GM12892 (cell line): ENCODE data around the gene LHX4.

Experiments
- DNase-seq: peaks from one replicate; pipeline ENCODE4 v3.0.0; 2011; ENCODE audit not compliant: insufficient read length
- FAIRE-seq: peaks from 2 replicates; lab custom pipeline; 2011; peaks lifted over from hg19 to GRCh38; lab: Jason Lieb, UNC
- POLR2A ChIP-seq: IDR thresholded peaks from 2 replicates; pipeline ENCODE4 v1.6.1; 2011; ENCODE audit warnings: low read depth, low read length, control low read depth
- POLR2AphosphoS5 ChIP-seq: IDR thresholded peaks from 2 replicates; pipeline ENCODE4 v1.6.1; 2011; ENCODE audit warnings: low read depth, low read length, control low read depth
- TAF1 ChIP-seq: IDR thresholded peaks from 2 replicates; pipeline ENCODE4 v1.6.1; 2011; ENCODE audit warnings: low read depth, mild to moderate bottlenecking, control low read depth, low read length, borderline replicate concordance

The LHX4 gene

DNA sequence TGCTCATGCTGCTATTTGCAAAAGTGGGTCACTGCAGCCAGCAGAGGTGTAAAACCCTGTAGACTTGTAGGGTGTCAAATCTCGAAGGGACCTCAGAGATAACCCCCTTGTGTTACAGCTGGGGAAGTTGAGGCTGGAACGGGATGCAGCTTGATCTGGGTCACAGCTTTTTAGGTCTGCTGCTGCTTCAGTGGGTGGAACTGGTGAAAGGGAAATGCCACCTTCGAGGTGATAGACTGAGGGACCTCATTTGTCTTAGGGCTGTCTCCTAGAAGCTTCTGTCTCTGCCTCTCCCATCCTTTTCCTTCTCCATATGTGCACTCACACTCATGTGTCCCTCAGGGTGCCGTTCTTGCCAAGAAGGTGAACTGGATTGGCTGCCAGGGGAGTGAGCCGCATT lies 40.0 kb upstream of the LHX4 start:
- no peak for FAIRE-seq
- TF ChIP-seq POLR2AphosphoS5: no peak
- TF ChIP-seq TAF1: no peak
- no peak for TF ChIP-seq POLR2A

DNA sequence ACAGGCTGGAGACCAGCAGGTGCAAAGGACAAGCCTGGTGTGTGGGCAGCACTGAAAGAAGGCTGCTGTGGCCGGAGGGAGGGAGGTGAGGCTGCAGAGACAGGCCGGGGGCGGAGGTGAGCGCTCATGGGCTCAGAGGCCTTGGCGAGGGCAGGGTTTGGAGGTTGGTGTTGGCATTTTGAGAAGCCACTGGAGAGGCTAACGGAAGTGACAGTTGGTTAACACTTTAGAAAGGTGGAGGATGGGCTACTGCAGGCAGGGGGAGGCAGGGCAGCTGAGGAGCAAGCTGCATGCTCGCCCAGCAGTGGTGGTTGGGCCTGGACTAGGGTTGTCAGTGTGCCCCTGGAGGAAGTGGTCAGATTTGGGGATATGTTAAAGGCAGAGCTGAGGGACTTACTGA lies 37.9 kb upstream of the LHX4 start:
- no peak for DNase-seq
- TF ChIP-seq POLR2A: no peak
- no peak for TF ChIP-seq POLR2AphosphoS5
- no peak for TF ChIP-seq TAF1
- FAIRE-seq: no peak

More for the DNA sequence above, 40.0 kb upstream of the LHX4 start:
- no peak for DNase-seq

DNA sequence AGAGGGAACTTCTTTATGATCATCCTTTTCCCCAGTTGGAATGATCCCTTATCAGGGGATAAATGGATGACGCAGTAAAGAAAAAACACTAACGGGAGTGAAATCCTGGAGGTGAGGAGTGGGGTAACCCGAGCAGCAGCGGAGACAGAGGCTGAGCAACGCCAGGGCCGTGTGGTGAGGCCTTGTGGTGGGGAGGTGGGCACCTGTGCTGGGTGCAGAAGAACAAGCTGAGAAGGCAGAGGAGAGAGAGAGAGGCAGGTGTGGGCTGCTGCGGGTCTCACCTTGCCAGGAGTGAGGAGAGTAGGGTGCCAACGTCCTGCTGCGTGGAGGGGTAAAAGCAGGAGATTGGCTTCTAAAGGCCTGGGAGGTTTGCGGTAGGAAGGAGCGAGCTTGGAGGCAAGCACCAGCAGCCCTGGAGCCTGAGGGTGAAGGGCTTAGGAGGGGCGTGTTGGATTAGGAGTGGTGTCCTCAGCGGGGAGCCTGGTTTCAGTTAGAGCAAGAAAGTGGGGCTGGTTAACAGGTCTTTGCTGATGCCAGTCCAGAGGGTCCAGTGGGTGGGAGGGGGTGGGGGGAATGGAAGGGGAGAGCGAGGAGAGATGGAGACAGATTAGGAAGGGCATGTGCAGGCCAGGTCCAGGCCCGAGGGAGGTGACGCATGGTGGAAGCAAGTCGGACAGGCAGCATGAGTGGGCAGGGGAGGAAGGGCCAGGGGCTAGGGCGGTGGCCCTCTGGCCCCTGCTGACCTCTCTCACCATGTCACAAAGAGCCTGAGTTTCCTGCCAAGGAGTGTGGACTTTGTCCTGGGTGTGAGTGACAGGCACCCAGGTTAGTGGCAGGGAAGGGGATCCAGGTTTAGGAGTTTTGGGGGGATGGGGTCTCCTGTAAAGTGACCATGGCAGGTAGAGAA lies 36.7 kb upstream of the LHX4 start:
- no peak for FAIRE-seq
- TF ChIP-seq TAF1 (no peak), POLR2A (no peak), POLR2AphosphoS5 (no peak)
- no peak for DNase-seq

DNA sequence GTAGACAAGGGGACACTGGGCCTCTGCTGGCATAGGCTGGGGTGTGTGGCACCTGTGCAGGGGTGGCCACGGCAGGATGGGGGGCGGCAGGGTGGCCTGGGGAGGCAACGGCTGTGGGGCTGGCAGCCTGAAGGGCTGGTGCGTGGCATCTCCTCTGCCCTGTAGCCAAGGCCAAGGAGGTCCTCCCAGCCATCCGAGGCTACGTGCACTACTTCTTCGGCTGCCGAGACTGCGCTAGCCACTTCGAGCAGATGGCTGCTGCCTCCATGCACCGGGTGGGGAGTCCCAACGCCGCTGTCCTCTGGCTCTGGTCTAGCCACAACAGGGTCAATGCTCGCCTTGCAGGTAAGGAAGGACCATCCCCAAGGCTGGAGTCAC lies 36.0 kb upstream of the LHX4 start:
- FAIRE-seq (no peak), DNase-seq (no peak)
- TF ChIP-seq POLR2AphosphoS5 (no peak), POLR2A (no peak), TAF1 (no peak)

DNA sequence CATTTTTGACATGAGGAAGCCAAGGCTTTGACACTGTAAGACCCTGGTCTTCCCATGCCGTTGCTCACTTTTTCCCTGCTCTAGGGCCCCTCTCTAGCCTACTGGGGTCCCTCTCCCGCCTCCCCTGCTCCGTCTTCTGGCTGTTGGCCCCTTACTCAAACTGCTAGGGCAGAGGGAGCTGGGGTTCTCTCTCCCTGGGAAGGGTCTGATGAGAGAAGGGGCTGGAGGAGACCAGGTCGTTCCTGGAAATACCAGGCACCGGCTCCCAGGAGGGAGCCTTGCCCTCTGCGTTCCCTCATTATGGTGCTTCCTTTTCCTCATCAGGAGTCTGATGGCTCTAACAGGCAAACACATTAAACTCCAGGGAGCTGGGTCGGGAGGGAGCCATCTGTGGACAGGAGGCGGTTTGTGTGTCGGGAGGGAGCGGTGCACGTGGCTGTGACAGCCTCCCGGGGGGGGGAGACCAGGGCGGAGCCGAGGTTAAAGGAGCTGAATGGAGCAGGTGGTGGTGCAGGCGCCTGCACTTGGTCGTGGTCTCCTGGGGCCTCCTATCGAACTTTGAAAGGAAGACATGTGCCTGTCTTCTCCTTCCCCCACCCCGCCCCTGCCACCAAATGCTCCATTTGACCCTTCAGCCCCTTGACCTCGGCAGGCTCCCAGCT lies 35.4 kb upstream of the LHX4 start:
- no peak for TF ChIP-seq POLR2AphosphoS5
- no peak for TF ChIP-seq POLR2A
- no peak for TF ChIP-seq TAF1
- DNase-seq: no peak
- no peak for FAIRE-seq

DNA sequence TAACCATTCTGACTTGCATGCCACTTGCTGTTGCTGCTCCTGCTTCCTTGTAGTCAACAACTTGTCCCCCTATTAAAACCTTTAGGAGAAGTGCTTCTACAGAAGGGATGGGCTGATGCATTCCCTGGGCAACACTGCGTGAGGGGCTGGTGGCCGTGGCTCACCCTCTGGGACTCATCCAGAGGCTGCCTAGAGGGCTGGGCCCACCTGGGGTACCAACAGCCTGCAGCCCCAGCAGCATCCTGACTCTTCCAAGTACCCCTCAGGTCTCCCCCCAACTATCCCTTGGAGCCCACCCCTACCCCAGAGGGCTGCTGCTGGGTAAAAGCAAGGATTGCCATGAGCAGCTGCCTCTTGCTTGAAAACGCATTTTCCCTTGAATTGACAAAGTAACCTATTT lies 34.7 kb upstream of the LHX4 start:
- DNase-seq (no peak), FAIRE-seq (no peak)
- no peak for TF ChIP-seq POLR2A
- no peak for TF ChIP-seq POLR2AphosphoS5
- no peak for TF ChIP-seq TAF1

DNA sequence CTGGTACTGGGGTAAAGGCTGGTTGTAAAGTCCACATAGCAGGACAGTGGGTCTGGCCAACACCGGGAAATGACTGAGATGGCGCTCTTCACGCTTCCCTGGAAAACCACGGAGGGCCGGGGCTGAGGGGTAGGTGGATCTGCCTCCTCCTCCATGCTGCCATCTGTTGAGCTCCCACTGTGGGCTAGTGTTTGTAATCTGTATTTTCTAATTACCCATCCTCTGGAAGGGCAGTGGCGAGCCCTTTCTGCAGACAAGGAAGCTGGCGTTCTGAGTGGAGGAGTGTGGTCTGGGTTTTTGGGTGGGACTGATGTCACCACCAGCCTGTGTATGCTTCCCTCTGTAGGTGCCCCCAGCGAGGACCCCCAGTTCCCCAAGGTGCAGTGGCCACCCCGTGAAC lies 34.1 kb upstream of the LHX4 start:
- TF ChIP-seq POLR2AphosphoS5: no peak
- TF ChIP-seq TAF1: no peak
- TF ChIP-seq POLR2A: no peak
- FAIRE-seq (no peak), DNase-seq (no peak)

DNA sequence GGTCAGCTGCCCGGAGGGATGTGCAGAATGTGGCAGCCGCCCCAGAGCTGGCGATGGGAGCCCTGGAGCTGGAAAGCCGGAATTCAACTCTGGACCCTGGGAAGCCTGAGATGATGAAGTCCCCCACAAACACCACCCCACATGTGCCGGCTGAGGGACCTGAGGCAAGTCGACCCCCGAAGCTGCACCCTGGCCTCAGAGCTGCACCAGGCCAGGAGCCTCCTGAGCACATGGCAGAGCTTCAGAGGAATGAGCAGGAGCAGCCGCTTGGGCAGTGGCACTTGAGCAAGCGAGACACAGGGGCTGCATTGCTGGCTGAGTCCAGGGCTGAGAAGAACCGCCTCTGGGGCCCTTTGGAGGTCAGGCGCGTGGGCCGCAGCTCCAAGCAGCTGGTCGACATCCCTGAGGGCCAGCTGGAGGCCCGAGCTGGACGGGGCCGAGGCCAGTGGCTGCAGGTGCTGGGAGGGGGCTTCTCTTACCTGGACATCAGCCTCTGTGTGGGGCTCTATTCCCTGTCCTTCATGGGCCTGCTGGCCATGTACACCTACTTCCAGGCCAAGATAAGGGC lies 33.5 kb upstream of the LHX4 start:
- FAIRE-seq (no peak), DNase-seq (no peak)
- no peak for TF ChIP-seq TAF1
- TF ChIP-seq POLR2AphosphoS5: no peak
- TF ChIP-seq POLR2A: no peak

DNA sequence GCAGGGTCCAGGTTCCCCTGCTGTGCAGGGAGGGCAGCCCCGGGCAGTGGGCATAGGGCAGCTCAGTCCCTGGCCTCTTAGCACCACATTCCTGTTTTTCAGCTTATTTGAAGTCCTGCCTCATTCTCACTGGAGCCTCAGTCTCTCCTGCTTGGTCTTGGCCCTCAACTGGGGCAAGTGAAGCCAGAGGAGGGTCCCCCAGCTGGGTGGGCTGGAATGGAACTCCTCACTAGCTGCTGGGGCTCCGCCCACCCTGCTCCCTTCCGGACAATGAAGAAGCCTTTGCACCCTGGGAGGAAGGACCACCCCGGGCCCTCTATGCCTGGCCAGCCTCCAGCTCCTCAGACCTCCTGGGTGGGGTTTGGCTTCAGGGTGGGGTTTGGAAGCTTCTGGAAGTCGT lies 32.8 kb upstream of the LHX4 start:
- FAIRE-seq (no peak), DNase-seq (no peak)
- TF ChIP-seq POLR2AphosphoS5: no peak
- no peak for TF ChIP-seq TAF1
- TF ChIP-seq POLR2A: no peak

DNA sequence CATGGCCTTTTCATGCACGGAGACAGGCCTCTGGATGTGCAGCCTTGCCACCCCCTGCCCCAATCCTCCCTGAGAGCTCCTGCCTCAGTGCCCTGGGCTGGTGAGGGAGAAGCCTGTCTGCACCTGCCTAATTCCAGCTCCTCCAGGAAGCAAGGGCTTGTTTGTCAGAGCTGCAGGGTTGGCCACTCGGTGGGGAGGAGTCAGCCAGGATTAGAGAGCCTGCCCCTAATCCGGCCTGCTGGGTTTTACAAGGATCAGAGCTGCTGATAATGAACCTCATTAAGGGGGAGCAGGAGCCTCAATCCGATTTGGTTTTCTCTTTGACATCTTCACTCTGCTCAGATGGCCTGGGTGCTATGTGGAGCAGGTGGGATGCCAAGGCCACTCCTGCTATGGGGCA lies 31.9 kb upstream of the LHX4 start:
- no peak for FAIRE-seq
- DNase-seq: no peak
- TF ChIP-seq TAF1 (no peak), POLR2A (no peak), POLR2AphosphoS5 (no peak)

DNA sequence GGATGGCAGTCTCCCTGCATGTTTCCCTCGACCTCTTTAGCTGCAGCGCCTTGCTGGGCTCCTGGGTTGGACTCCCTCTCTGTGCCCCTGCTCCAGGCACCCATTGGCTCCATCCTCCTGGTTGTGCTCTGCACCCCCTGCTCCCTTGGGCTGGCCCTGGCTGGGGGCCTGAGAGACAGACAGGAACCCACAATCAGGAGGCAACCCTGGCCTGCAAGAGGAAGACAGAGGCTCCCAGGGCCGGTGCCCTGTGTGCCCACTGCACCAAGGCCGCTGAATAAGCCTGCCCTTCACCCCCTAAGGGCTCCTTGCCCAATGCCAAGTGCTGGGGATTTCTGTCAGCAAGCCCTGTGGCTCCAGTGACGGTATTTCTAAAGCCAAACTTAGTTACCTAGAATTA lies 31.5 kb upstream of the LHX4 start:
- DNase-seq (no peak), FAIRE-seq (no peak)
- TF ChIP-seq TAF1 (no peak), POLR2AphosphoS5 (no peak), POLR2A (no peak)

DNA sequence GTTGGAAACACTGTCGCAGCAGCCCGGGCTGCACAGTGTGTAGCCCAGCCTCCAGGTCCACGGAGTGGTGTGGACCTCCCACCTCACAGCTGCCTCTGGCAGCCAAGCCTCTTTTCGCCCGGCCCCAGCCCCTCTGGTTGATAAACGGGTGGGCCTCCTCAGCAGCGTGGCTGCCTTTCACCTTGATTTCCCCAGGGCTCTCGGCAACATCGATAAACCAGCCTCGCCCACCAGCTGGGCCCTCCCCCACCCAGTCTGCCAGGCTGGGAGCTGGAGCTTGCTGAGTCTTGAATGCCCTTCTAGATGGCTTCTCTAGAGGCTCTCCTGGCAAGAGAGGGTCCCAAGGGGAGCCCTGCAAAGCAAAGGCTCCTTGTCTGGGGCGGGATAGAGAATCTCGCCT lies 31.0 kb upstream of the LHX4 start:
- DNase-seq (no peak), FAIRE-seq (no peak)
- TF ChIP-seq POLR2A (no peak), POLR2AphosphoS5 (no peak), TAF1 (no peak)
